ENCODE results near the gene NOL12.
"Not testable (repeated sequence)": the region's sequence is repeated elsewhere in the genome, so short reads cannot be mapped to it uniquely, and the experiment has no call there.

The NOL12 gene

GRCh38 chr22:37686002-37686982 is at the start of gene NOL12:
Gene NOL12, plus strand, starts transcription at chr22:37686343. Its CDS starts 50 bp downstream, at chr22:37686393.
- DNase-seq = peak; percentile 80

- no peak for DNase-seq
These were observed 49.2 kb upstream of the NOL12 start for GRCh38 chr22:37636949-37637273.

DNA sequence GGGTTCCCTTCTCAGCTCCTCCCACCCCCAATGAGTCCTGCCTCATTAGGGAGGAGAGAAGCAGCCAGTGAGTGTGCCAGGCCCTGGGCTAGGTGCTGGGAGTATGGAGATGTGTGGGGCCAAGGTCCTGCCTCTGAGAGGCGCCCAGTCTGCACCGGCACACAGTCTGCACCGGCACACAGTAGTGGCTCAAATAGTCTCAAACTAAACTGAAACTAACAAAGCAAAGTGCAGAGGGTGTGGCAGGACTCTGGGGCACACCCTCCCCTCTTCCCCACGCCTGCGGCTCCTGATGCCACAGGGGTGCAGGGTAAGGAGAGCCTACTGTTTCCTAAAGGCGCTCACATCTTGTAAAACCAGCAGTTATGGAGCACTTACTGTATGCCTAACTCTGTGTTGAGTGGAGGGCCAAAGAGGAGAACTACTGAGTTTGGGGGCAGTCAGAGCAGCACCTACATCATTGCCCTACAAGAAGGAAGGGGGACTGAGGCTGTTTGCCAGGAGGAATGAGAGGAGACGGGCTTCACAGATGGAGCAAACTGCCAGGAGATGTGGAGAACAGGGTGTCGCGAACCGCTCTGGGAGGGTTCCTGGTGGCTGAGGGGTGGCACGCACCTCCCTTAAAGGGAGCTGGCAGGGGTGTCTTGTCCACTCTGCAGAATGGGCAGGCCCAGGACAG is 47.6 kb upstream of the NOL12 start:
- DNase-seq = no peak

- peak; percentile 46 for DNase-seq
These were observed 46.9 kb upstream of the NOL12 start, which contains the start of gene SH3BP1 for GRCh38 chr22:37639070-37639760. Gene SH3BP1, plus strand, starts transcription at chr22:37639669. Its CDS starts 119 bp downstream, at chr22:37639788.

- DNase-seq = no peak
These were observed 46.2 kb upstream of the NOL12 start for GRCh38 chr22:37639771-37640590.

- DNase-seq = no peak
These were observed 45.3 kb upstream of the NOL12 start for GRCh38 chr22:37640591-37641560.

GRCh38 chr22:37641561-37641949 is 44.6 kb upstream of the NOL12 start:
- DNase-seq = no peak

DNA sequence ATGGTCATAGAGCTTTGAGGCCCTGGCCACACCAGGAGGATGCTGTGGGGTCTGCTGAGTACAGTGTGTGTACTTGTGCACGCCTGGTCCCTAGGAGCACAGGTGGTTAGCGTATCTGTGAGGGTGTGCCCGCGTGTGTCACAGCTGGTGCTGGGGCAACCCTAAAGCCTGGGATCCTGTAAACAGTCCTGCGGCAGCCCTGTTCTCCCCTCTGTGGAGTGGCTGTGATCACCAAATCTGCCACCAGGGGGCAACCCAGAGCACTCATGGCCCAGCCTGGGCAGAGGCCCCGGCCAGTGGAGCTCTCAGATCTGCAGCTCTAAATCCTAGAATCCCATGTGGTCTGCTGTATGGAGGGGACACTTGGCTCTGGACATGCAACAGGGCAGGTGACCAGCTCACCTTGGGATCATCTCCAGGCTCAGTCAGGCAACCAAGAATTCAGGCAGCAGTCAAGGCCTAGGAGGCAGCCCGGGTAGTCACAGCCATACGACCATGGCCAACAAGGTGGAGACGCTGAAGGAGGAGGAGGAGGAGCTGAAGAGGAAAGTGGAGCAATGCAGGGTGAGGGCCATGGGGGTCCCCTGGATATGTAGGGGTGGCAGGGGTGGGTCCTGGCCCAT is 42.8 kb upstream of the NOL12 start:
- peak; percentile 76 for DNase-seq

DNA sequence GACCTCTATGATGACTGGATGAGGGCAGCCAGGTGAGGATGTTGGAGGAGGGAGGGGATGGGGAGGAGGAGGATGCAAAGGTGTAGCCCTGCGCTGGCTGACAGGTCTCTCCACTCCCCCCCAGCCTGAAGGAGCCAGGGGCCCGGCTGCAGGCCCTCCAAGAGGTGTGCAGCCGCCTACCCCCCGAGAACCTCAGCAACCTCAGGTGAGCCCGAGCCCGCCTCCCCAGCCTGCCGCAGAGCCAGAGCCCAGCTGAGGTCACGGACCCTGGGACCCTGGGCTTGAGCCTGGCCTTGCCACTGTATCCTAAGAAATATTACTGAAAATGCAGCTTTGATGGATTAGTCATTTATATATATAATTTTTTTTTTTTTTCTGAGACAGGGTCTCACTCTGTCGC is 38.8 kb upstream of the NOL12 start:
- no peak for DNase-seq

DNA sequence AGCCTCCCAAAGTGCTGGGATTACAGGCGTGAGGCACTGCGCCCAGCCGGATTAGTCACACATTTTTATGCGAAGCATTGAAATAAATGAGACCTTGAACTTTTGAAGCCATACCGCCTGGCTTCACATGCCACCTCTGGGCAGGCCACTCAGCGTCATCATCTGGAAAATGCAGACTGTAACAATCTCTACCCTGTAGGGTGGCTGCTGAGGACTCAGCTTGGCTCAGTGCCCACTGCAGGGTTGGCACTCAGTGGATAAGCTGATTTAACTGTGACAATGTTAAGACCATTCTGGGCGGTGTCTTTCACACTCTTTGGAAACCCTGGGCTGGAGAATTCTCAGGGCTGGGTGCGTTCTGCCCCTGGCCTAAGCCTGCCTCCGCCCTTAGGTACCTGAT is 38.2 kb upstream of the NOL12 start:
- DNase-seq = no peak

- DNase-seq = no peak
These were observed 35.5 kb upstream of the NOL12 start for GRCh38 chr22:37650463-37651136.

DNA sequence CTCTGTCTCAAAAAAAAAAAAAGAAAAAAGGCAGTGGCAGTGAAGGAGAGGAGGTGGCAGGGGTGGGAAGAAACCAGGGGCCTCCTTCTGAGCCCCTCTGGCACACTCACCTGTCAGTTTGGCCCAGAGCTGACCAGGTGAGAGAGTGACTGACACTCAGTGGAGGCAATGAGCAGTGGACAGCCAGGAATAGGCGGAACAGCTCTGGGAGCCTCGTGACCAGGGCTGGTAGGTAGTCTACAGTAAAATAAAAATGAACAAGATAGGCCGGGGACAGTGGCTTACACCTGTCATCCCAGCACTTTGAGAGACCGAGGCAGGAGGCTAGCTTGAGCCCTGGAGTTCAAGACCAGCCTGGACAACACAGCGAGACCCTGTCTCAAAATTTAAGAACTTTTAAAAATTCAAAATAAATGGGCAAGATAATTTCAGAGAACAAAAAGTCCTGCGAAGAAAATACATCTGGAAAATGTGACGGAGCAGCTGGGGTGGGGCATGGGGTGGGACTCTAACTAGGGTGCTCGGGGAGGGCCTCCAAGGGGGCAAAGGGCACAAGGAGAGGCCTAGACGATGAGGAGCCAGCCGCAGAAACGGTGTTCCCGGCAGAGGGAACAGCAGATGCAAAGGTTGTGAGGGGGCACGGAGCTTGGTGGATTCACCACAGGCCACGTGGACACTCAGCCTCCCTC is 31.4 kb upstream of the NOL12 start:
- no peak for DNase-seq

GRCh38 chr22:37655252-37655563 is 30.9 kb upstream of the NOL12 start:
- no peak for DNase-seq

GRCh38 chr22:37656583-37656982 is 29.6 kb upstream of the NOL12 start:
- not testable (repeated sequence) for DNase-seq

GRCh38 chr22:37657590-37658132 is 28.5 kb upstream of the NOL12 start:
- DNase-seq = no peak

DNA sequence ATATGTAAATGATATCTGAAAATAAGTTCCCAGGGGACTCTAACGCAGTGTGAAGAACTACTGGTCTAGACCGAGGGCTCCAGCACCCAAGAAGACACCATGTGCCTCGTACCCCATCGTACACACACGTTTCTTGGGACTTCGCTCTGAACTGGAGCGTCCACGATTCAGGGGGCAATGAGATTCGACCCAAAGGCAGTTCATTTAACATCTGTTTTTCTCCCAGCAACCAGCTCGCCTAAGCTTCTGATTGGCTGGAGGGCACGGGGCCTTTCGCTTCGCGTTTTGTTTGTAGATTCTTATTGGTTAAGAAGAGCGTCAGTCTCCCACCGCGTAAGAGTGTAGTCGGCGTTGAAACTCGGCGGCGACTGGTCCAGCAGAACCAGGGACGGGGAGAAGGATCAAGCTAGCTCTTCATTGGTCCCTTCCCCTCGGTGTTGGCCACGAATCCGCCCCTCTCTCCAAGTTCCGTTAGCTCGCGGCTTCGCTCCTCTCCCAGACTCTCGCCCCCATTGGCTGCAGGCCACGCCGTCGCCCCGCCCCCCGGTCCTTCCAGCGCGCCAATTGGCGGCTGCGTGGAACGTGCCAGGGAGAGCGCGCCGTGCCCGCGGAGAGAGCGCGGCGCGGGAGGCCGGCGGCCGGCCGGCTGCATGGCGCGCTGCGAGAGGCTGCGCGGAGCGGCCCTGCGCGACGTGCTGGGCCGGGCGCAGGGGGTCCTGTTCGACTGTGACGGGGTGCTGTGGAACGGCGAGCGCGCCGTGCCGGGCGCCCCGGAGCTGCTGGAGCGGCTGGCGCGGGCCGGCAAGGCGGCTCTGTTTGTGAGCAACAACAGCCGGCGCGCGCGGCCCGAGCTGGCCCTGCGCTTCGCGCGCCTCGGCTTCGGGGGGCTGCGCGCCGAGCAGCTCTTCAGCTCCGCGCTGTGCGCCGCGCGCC is 27.7 kb upstream of the NOL12 start, which contains the start of gene PDXP:
PDXP (plus strand) TSS at position 591 of the 933 bp plus-strand sequence; CDS start at position 651, 60 bp downstream.
- DNase-seq = peak; percentile 99

GRCh38 chr22:37659066-37659896 is 26.9 kb upstream of the NOL12 start:
- no peak for DNase-seq
